GM23338 (cell line): ENCODE data around the gene HENMT1. TPM values are rescaled to one million over a fixed set of nuclear protein-coding genes. Genes with fewer than 3 reads are reported as not detected.

Experiments used
- ATAC-seq: fragments of 200-7000 bp; cut with Tn5 transposase; 3 replicates; pipeline ENCODE4 v1.9.1; 2020
- DNase-seq: peaks from one replicate; pipeline ENCODE4 v3.0.0-alpha.2; 2015; ENCODE audit warnings: low spot score
- H2AFZ ChIP-seq: fragments of 200-600 bp; sonication (generic); 2 replicates; pipeline ENCODE4 v1.8.0; 2016; ENCODE audit warnings: antibody characterized with exemption, mild to moderate bottlenecking, moderate library complexity
- H3F3A ChIP-seq: fragments of 200-600 bp; sonication (generic); replicated peaks from 2 replicates; pipeline ENCODE4 v1.8.0; 2017; ENCODE audit warnings: antibody characterized with exemption, mixed run types, low read depth
- H3K27ac ChIP-seq: fragments of 200-600 bp; sonication (generic); 2 replicates; pipeline ENCODE4 v1.6.1; 2016; ENCODE audit warnings: low read depth
- H3K27me3 ChIP-seq: fragments of 200-600 bp; sonication (generic); 2 replicates; pipeline ENCODE4 v1.8.0; 2016; ENCODE audit warnings: mild to moderate bottlenecking, mixed run types, moderate library complexity; ENCODE audit not compliant: insufficient read depth
- H3K36me3 ChIP-seq: fragments of 200-600 bp; sonication (generic); 2 replicates; pipeline ENCODE4 v1.8.0; 2016; ENCODE audit warnings: mild to moderate bottlenecking; ENCODE audit not compliant: insufficient read depth
- H3K4me1 ChIP-seq: fragments of 200-600 bp; sonication (generic); 2 replicates; pipeline ENCODE4 v1.8.0; 2016; ENCODE audit warnings: mild to moderate bottlenecking, moderate library complexity; ENCODE audit not compliant: insufficient read depth
- H3K4me2 ChIP-seq: fragments of 200-600 bp; sonication (generic); 2 replicates; pipeline ENCODE4 v1.7.1; 2017; ENCODE audit warnings: mixed run types
- H3K4me3 ChIP-seq: fragments of 200-600 bp; sonication (generic); 2 replicates; pipeline ENCODE4 v1.6.1; 2016; ENCODE audit warnings: mixed run types
- H3K79me2 ChIP-seq: fragments of 200-600 bp; sonication (generic); replicated peaks from 2 replicates; pipeline ENCODE4 v1.8.0; 2017; ENCODE audit warnings: mild to moderate bottlenecking; ENCODE audit not compliant: insufficient read depth
- H3K9me2 ChIP-seq: fragments of 200-600 bp; sonication (generic); 2 replicates; pipeline ENCODE4 v1.8.0; 2017; ENCODE audit not compliant: insufficient read depth
- H4K20me1 ChIP-seq: fragments of 200-600 bp; sonication (generic); replicated peaks from 2 replicates; pipeline ENCODE4 v1.8.0; 2017; ENCODE audit warnings: mild to moderate bottlenecking; ENCODE audit not compliant: insufficient read depth
- H3K27ac Mint-ChIP-seq: 2 replicates; pipeline ENCODE4 v1.8.0; 2020; ENCODE audit warnings: inconsistent platforms, mild to moderate bottlenecking, moderate library complexity, mixed read lengths
- H3K27me3 Mint-ChIP-seq: 3 replicates; pipeline ENCODE4 v1.8.0; 2022; ENCODE audit warnings: low read depth, mild to moderate bottlenecking, moderate library complexity, mixed read lengths, inconsistent platforms; ENCODE audit not compliant: insufficient read depth, poor library complexity
- H3K36me3 Mint-ChIP-seq: 3 replicates; pipeline ENCODE4 v1.8.0; 2021; ENCODE audit warnings: low read depth, mild to moderate bottlenecking, inconsistent platforms, moderate library complexity, mixed read lengths
- H3K4me1 Mint-ChIP-seq: 3 replicates; pipeline ENCODE4 v1.8.0; 2020; ENCODE audit warnings: mild to moderate bottlenecking, inconsistent platforms, mixed read lengths
- H3K4me3 Mint-ChIP-seq: 3 replicates; pipeline ENCODE4 v1.8.0; 2021; ENCODE audit warnings: moderate library complexity, mild to moderate bottlenecking, inconsistent platforms, mixed read lengths
- H3K9me3 Mint-ChIP-seq: 3 replicates; pipeline ENCODE4 v1.8.0; 2020; ENCODE audit warnings: moderate library complexity, mild to moderate bottlenecking, inconsistent platforms, mixed read lengths
- EZH2 ChIP-seq: fragments of 200-600 bp; sonication (generic); IDR thresholded peaks from one replicate; pipeline ENCODE4 v1.8.0; 2017; ENCODE audit warnings: antibody characterized with exemption, mild to moderate bottlenecking, low read depth; ENCODE audit not compliant: unreplicated experiment
- JUNB ChIP-seq: IDR thresholded peaks from one replicate; pipeline ENCODE4 v1.6.1; 2016; ENCODE audit warnings: antibody characterized with exemption; ENCODE audit not compliant: unreplicated experiment
- NANOG ChIP-seq: IDR thresholded peaks from 2 replicates; pipeline ENCODE4 v1.6.1; 2016; ENCODE audit warnings: antibody characterized with exemption, borderline replicate concordance
- STAT1 ChIP-seq: IDR thresholded peaks from one replicate; pipeline ENCODE4 v1.6.1; 2016; ENCODE audit warnings: antibody characterized with exemption; ENCODE audit not compliant: unreplicated experiment
- ZNF331 ChIP-seq: fragments of 250-450 bp; sonication (Bioruptor Pico); IDR thresholded peaks from 2 replicates; pipeline ENCODE4 v1.5.0; 2020; ENCODE audit warnings: low read depth, mild to moderate bottlenecking, moderate library complexity
- polyA plus RNA-seq: library from polyadenylated mRNA; unstranded; fragments of >200 nt; fragmentation: Nextera tagmentation; extraction: Ambion mirVana; gene quantifications from 2 replicates; pipeline ENCODE4 v1.2.1, GENCODE V29; 2016
- total RNA-seq: library from RNA; depleted of rRNA; stranded (reverse); fragments of >200 nt; shearing (Covaris generic); gene quantifications from 2 replicates; pipeline ENCODE4 v1.2.3, GENCODE V29; 2014
- TF ChIP-seq, protein P1 (sequence below), 2 experiments: fragments of 200-600 bp in 1 of 2; sonication (generic) in 1 of 2; conservative IDR thresholded peaks; 2 replicates each; pipeline versions ENCODE4 v1.5.1 to v1.6.1; 2016 to 2017; ENCODE audit warnings: antibody characterized with exemption in 2 of 2, low read depth in 2 of 2, mild to moderate bottlenecking in 2 of 2, moderate library complexity in 1 of 2
- TF ChIP-seq, protein P2 (sequence below): IDR thresholded peaks from 2 replicates; pipeline ENCODE4 v1.6.1; 2016; ENCODE audit warnings: antibody characterized with exemption

HENMT1 gene
- total and polyA plus RNA-seq, 2 experiments from 2014 or later = 4.7 to 9.7 TPM

DNA sequence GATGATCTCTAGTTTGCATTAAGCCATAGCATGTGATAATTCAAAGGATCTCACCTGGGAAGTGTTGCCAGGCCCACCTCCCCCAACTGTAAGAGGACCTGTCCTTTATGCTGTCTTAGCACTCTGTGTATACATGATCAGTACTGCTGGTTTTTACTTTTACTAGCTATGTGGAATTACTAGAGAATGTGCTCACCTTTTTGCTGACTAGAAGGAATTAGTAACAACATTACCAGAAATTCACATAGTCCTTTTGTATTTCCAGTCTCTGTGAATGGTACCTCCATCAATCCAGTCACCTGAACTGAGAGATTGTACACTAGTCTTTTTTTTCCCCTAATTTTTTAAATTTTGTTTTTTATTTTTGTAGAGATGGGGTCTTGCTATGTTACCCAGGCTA, 54.4 kb downstream of the HENMT1 start (continued):
- TF ChIP-seq, protein P1, sequence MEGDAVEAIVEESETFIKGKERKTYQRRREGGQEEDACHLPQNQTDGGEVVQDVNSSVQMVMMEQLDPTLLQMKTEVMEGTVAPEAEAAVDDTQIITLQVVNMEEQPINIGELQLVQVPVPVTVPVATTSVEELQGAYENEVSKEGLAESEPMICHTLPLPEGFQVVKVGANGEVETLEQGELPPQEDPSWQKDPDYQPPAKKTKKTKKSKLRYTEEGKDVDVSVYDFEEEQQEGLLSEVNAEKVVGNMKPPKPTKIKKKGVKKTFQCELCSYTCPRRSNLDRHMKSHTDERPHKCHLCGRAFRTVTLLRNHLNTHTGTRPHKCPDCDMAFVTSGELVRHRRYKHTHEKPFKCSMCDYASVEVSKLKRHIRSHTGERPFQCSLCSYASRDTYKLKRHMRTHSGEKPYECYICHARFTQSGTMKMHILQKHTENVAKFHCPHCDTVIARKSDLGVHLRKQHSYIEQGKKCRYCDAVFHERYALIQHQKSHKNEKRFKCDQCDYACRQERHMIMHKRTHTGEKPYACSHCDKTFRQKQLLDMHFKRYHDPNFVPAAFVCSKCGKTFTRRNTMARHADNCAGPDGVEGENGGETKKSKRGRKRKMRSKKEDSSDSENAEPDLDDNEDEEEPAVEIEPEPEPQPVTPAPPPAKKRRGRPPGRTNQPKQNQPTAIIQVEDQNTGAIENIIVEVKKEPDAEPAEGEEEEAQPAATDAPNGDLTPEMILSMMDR (conservative IDR thresholded peaks at IDR 0.05; ENCODE audit: low read depth in 2 of 2) = no peak
- TF ChIP-seq JUNB (no peak), NANOG (no peak), ZNF331 (CRISPR knock-in tag) (no peak), EZH2 (no peak)
- TF ChIP-seq, protein P2, sequence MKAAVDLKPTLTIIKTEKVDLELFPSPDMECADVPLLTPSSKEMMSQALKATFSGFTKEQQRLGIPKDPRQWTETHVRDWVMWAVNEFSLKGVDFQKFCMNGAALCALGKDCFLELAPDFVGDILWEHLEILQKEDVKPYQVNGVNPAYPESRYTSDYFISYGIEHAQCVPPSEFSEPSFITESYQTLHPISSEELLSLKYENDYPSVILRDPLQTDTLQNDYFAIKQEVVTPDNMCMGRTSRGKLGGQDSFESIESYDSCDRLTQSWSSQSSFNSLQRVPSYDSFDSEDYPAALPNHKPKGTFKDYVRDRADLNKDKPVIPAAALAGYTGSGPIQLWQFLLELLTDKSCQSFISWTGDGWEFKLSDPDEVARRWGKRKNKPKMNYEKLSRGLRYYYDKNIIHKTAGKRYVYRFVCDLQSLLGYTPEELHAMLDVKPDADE = no peak

DNA sequence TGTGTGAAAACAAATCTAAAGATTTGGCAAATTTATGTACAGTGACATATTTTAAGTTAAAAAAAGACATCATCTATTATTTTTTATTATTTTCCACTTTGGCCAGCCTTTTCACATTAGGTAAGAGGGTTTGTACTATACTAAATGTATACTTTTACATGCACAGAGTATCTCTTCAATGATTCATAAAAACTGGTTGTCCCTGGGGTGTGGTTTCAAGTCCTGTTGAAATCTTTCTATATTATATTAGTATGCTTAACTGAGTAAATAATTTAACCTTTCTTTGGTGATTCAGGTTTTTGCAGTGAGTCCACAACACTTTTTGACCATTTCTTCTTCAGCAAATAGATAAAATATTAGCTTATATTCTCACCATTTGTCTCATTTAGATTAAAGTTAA, 55.3 kb downstream of the HENMT1 start:
- H3K4me3 Mint-ChIP-seq = no peak overlapping the region
- peaks cover 2% of the 10 kb centered on the region for H3K27me3 Mint-ChIP-seq
- H3K9me2 ChIP-seq = no peaks in the 10 kb centered on the region

More for the DNA sequence above, 55.3 kb downstream of the HENMT1 start:
- H3K36me3 Mint-ChIP-seq = peaks cover 2% of the 10 kb centered on the region; the same call in 2 of the 3 replicates
- H3K79me2 ChIP-seq = no peaks in the 10 kb centered on the region; the same call in 1 of the 2 replicates
- H3K4me1 Mint-ChIP-seq = no peaks in the 10 kb centered on the region
- no peaks in the 10 kb centered on the region for H3K27me3 ChIP-seq
- H3K27ac ChIP-seq = no peak overlapping the region
- TF ChIP-seq, protein P1 (conservative IDR thresholded peaks at IDR 0.05; ENCODE audit: low read depth in 2 of 2) = no peak
- TF ChIP-seq STAT1 (no peak), EZH2 (no peak)
- no peaks in the 10 kb centered on the region for H3K4me1 ChIP-seq
- H3F3A ChIP-seq = no peaks in the 10 kb centered on the region
- no peaks in the 10 kb centered on the region; the same call in 1 of the 2 replicates for H4K20me1 ChIP-seq
- no peak overlapping the region for H3K27ac Mint-ChIP-seq
- DNase-seq (no peak), ATAC-seq (no peak)
- no peaks in the 10 kb centered on the region for H3K9me3 Mint-ChIP-seq
- peaks cover 5% of the 10 kb centered on the region; the same call in 1 of the 2 replicates for H3K36me3 ChIP-seq
- no peak overlapping the region for H3K4me3 ChIP-seq
- no peak overlapping the region for H2AFZ ChIP-seq
- H3K4me2 ChIP-seq = no peak overlapping the region
